Cardiac muscle cell (in vitro differentiated cells and primary cell): ENCODE measurements around the gene SDK2. TPM values are rescaled to one million over a fixed set of nuclear protein-coding genes. Genes with fewer than 3 reads are reported as not detected.

ENCODE experiments used
- DNase-seq, 2 donors: peaks; one replicate each; pipeline versions ENCODE4 v3.0.0 to v3.0.0-alpha.2; 2010 to 2017; ENCODE audit warnings: low read depth in 1 of 2, low spot score in 1 of 2
- H3K27ac ChIP-seq: fragments of 200-600 bp; sonication (generic); 2 replicates; pipeline ENCODE4 v1.5.1; 2016
- H3K27me3 ChIP-seq: fragments of 200-600 bp; sonication (generic); 2 replicates; pipeline ENCODE4 v1.6.0; 2016; ENCODE audit warnings: control low read depth
- H3K36me3 ChIP-seq: fragments of 200-600 bp; sonication (generic); 2 replicates; pipeline ENCODE4 v1.5.1; 2016; ENCODE audit warnings: control low read depth
- H3K4me1 ChIP-seq: fragments of 200-600 bp; sonication (generic); 2 replicates; pipeline ENCODE4 v1.8.1; 2017; ENCODE audit warnings: low read depth, mild to moderate bottlenecking, mixed run types
- H3K4me3 ChIP-seq: fragments of 200-600 bp; sonication (generic); 2 replicates; pipeline ENCODE4 v1.5.1; 2016; ENCODE audit warnings: mild to moderate bottlenecking
- H3K9me3 ChIP-seq: fragments of 200-600 bp; sonication (generic); 2 replicates; pipeline ENCODE4 v1.5.1; 2017; ENCODE audit warnings: low read depth, mild to moderate bottlenecking, control low read depth
- polyA plus RNA-seq: library from polyadenylated mRNA; unstranded; fragments of >200 nt; fragmentation: Nextera tagmentation; extraction: Ambion mirVana; gene quantifications from 2 replicates; pipeline ENCODE4 v1.2.1, GENCODE V29; 2016
- total RNA-seq: library from RNA; depleted of rRNA; stranded (reverse); fragments of >200 nt; gene quantifications from 2 replicates; pipeline ENCODE4 v1.2.3, GENCODE V29; 2016
- TF ChIP-seq, protein P1 (sequence below): IDR thresholded peaks from 2 replicates; pipeline ENCODE4 v1.5.1; 2012; ENCODE audit warnings: low read depth, mild to moderate bottlenecking, low read length

Gene SDK2
- total and polyA plus RNA-seq, 2 experiments from 2014 or later = 11.8 to 46.8 TPM

DNA sequence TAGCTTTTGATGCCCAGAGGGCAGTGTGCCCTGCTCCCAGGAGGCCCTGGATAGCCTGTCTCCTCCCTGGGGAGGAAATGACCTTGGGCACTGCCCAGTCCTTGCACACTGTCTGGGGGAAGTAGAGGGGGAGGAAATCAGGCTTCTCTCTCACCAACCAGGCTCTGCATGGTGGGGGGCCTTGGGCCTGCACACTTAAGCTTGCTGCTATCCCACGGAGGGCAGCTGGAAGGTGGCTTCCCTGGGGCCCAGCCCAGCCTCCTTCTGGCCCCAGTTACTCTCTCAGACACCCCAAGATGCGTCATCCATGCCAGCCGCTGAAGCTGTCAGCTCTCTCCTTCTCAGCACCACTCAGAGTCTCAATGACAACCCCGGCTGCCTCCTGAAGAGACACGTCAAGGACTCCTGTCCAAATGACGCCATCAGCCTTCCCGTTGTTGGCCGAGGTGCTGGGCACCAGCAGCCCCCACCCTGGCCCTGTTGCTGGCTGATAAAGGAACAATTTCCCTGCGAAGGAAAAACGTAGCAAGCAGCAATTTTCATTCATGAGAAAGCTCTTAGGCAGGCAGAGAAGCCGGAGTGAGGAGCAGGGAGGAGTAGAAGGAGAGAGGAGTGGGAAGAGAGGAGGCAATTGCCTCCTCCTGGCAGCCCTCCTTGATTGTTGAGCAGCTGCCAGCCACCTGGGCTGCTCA lies 95.5 kb downstream of the SDK2 start:
- H3K4me3 ChIP-seq = no peak overlapping the region
- TF ChIP-seq, protein P1, sequence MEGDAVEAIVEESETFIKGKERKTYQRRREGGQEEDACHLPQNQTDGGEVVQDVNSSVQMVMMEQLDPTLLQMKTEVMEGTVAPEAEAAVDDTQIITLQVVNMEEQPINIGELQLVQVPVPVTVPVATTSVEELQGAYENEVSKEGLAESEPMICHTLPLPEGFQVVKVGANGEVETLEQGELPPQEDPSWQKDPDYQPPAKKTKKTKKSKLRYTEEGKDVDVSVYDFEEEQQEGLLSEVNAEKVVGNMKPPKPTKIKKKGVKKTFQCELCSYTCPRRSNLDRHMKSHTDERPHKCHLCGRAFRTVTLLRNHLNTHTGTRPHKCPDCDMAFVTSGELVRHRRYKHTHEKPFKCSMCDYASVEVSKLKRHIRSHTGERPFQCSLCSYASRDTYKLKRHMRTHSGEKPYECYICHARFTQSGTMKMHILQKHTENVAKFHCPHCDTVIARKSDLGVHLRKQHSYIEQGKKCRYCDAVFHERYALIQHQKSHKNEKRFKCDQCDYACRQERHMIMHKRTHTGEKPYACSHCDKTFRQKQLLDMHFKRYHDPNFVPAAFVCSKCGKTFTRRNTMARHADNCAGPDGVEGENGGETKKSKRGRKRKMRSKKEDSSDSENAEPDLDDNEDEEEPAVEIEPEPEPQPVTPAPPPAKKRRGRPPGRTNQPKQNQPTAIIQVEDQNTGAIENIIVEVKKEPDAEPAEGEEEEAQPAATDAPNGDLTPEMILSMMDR = no peak
- no peaks in the 10 kb centered on the region for H3K9me3 ChIP-seq
- H3K36me3 ChIP-seq = no peaks in the 10 kb centered on the region
- H3K27me3 ChIP-seq = no peaks in the 10 kb centered on the region
- DNase-seq = no peak
- H3K27ac ChIP-seq = peak overlapping the region; percentile 12
- H3K4me1 ChIP-seq = peaks cover 32% of the 10 kb centered on the region

DNA sequence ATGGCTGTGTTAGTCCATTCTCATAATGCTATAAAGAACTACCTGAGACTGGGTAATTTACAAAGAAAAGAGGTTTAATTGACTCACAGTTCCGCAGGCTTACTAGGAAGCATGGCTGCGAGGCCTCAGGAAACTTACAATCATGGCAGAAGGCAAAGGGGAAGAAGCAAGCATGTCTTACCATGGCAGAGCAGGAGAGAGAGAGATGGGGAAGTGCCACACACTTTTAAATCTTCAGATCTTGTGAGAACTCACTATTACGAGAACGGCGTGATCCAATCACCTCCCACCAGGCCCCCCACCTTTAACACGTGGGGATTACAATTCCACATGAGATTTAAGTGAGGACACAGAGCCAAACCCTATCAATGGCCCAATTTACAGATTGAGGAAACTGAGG lies 96.5 kb downstream of the SDK2 start:
- no peak for DNase-seq
- TF ChIP-seq, protein P1 = no peak
- Histone ChIP-seq H3K4me1 (peaks cover 31% of the 10 kb centered on the region), H3K27ac (no peak overlapping the region), H3K4me3 (no peak overlapping the region), H3K36me3 (no peaks in the 10 kb centered on the region), H3K9me3 (no peaks in the 10 kb centered on the region), H3K27me3 (no peaks in the 10 kb centered on the region)

DNA sequence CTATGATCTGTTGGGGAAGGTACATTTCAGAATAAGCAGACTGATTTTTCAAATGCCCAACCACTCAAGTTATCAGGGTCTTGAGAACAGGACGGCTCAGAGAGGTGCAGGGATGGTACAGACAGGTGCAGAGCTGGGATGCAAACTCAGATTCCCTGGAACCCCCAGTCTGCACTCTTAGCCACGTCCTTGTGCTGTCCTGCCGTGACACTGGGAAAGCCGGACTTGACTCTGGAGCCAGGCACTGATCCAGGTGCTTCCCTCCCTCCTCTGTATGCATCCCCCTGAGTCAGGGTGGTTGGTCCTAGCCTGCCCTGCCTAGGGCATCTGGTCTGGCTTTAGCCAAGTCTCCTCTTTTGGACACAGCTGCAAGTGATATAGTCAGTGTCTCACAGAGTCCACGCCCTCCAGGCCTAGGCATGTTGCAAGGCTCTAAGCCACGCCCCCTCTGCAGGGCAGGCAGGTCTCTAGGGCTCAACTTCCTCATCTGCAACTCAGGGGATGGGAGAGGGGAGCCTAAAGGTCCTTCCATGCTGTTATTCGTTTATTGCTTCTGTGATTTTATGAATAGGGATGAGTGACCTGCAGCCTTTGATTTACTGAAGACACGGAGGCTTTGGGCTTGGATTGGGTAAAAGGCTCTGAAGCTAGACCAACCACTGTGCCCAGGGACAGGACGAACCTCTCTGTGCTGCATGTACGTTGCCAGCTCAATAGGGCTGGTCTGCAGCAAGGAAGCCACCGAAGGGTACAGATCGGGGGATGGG lies 97.3 kb downstream of the SDK2 start:
- H3K27me3 ChIP-seq = no peaks in the 10 kb centered on the region
- H3K4me1 ChIP-seq = peaks cover 38% of the 10 kb centered on the region
- peak in 1 of 2 donors; percentile 18 for DNase-seq

DNA sequence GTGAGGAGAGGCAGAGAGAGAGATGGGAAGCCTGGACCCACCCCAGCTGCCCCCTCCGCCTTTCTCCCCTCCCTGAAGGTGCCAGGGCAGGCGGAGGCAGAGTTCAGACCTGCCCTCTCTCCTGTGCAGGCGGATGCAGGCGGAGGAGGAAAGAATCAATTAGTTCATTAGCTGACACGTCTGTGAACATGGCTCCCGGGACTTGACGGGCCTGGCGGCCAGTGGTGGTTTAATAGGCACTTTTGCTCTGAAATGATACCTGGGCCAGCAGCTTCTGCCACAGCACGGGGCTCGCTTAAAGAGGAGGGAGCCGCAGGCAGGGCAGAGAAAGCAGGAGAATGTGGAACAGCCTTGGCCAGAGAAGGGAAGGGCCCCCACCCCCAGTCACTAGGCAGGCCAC lies 98.1 kb downstream of the SDK2 start:
- no peaks in the 10 kb centered on the region for H3K9me3 ChIP-seq
- no peaks in the 10 kb centered on the region for H3K36me3 ChIP-seq
- no peak overlapping the region for H3K4me3 ChIP-seq
- TF ChIP-seq, protein P1 = no peak
- no peak for DNase-seq
- peaks cover 35% of the 10 kb centered on the region for H3K4me1 ChIP-seq
- H3K27ac ChIP-seq = no peak overlapping the region
- H3K27me3 ChIP-seq = no peaks in the 10 kb centered on the region

More for the DNA sequence above, 97.3 kb downstream of the SDK2 start:
- Histone ChIP-seq H3K4me3 (no peak overlapping the region), H3K27ac (no peak overlapping the region), H3K9me3 (no peaks in the 10 kb centered on the region), H3K36me3 (no peaks in the 10 kb centered on the region)
- TF ChIP-seq, protein P1 = no peak

DNA sequence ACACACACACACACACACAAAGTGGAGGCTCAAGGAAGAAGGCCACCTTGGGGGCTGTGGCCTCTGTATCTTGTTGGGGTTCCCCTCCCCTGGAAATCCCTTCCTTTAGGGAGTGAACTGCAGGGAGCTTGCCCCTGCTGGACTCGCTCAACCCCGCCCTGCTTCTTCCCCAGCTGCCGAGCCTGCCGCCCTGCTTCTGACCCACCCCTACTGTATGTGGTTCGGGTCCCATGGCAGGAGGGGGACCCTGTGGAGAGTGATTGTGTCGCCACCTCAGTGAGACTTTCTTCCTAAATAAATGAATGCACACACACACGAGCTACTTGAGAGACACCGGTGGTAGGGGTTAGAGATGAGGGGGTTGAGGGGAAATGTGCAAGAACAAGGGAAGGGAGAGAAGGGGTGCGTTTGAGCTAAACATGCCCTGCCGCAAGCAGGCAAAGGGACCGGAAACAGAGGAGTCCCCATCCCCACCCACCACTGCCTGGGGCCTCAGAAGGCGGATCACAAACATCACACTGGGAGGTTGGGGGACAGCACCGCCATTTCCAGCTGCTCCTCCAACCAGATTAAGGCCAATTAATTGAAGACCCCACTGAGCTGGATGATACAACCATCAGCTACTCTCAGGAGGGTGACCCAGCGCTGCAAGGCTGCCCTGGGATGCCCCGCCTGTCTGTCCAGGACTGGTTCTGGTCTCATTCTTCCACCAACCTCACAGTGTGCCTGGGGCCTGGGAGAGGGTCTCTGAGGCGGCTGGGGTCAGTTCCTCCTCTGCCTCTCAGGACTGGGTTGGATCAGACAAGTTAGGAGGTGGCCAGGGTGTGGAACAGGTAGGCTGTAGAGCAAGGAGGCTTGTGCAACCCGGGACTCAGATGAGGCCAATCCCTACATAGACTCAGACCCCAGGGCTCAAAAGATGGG lies 98.9 kb downstream of the SDK2 start:
- Histone ChIP-seq H3K4me3 (no peak overlapping the region), H3K9me3 (no peaks in the 10 kb centered on the region), H3K36me3 (no peaks in the 10 kb centered on the region), H3K27me3 (no peaks in the 10 kb centered on the region), H3K27ac (no peak overlapping the region), H3K4me1 (peaks cover 28% of the 10 kb centered on the region)
- no peak for DNase-seq
- TF ChIP-seq, protein P1 = no peak
